Tibial nerve (tissue), 4 donors: ENCODE results near the gene IFNAR1.

Source experiments
- EP300 ChIP-seq, 2 donors: sonication (generic); formaldehyde crosslinking; IDR thresholded peaks; one replicate each; pipeline ENCODE4 v1.6.1; 2017; ENCODE audit warnings: antibody characterized with exemption in 2 of 2, mild to moderate bottlenecking in 1 of 2
- POLR2A ChIP-seq, 2 donors: fragments of 450-650 bp; IDR thresholded peaks; one replicate each; pipeline ENCODE4 v1.6.1; 2017; ENCODE audit warnings: antibody characterized with exemption in 2 of 2, mild to moderate bottlenecking in 2 of 2, moderate library complexity in 2 of 2
- TF ChIP-seq, protein P1 (sequence below), 5 experiments: fragments of 200-600 bp in 3 of 5; fragments of 450-650 bp in 2 of 5; sonication (generic) in 3 of 5; IDR thresholded peaks; one replicate each; pipeline ENCODE4 v1.5.1; 2016 to 2019; ENCODE audit warnings: antibody characterized with exemption in 5 of 5, mild to moderate bottlenecking in 3 of 5, moderate library complexity in 2 of 5

DNA sequence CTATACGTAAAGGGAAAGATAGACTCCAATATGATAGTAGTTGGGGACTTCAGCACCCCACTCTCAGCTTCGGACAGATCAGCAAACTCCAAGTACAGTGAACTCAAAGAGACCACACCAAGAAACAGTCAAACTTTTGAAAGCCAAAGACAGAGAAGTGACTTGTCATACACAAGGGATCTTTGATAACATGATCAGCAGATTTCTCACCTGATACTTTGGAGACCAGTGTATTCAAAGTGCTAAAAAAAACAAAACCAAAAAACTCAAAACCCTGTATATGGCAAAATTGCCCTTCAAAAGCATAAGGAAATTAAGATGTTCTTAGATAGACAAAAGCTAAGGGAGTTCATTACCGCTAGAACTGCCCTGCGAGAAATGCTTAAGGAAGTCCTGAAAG lies 9.4 kb downstream of the IFNAR1 start:
- TF ChIP-seq EP300 (IDR thresholded peaks at IDR 0.05) (no peak), POLR2A (IDR thresholded peaks at IDR 0.05) (no peak)
- TF ChIP-seq, protein P1, sequence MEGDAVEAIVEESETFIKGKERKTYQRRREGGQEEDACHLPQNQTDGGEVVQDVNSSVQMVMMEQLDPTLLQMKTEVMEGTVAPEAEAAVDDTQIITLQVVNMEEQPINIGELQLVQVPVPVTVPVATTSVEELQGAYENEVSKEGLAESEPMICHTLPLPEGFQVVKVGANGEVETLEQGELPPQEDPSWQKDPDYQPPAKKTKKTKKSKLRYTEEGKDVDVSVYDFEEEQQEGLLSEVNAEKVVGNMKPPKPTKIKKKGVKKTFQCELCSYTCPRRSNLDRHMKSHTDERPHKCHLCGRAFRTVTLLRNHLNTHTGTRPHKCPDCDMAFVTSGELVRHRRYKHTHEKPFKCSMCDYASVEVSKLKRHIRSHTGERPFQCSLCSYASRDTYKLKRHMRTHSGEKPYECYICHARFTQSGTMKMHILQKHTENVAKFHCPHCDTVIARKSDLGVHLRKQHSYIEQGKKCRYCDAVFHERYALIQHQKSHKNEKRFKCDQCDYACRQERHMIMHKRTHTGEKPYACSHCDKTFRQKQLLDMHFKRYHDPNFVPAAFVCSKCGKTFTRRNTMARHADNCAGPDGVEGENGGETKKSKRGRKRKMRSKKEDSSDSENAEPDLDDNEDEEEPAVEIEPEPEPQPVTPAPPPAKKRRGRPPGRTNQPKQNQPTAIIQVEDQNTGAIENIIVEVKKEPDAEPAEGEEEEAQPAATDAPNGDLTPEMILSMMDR (IDR thresholded peaks at IDR 0.05): no peak
